ENCODE data around the gene RFX7.

Gene RFX7

GRCh38 chr15:56225520-56225919 is 18.2 kb downstream of the RFX7 start:
- H2AFZ ChIP-seq (ENCODE audit: low read depth, low read length) = no peak overlapping the region
- H3K27ac ChIP-seq (ENCODE audit: low read length) = no peak overlapping the region
- DNase-seq (no peak), ATAC-seq (ENCODE audit: insufficient read depth, low read depth) (no peak)
- peaks cover 33% of the 10 kb centered on the region for H3K9me3 ChIP-seq (ENCODE audit: insufficient read depth, low read length, severe bottlenecking)
- peaks cover 40% of the 10 kb centered on the region for H3K36me3 ChIP-seq (ENCODE audit: insufficient read depth, low read length)
- no peak overlapping the region for H3K4me2 ChIP-seq (ENCODE audit: insufficient read depth, low read length)
- H3K4me3 ChIP-seq (ENCODE audit: low read depth in 1 of 2, low read length in 2 of 2) = no peak overlapping the region
- H3K27me3 ChIP-seq (ENCODE audit: insufficient read depth, low read length, poor library complexity) = no peaks in the 10 kb centered on the region
- no peak overlapping the region for H3K9ac ChIP-seq (ENCODE audit: low read depth, low read length)
- peaks cover 94% of the 10 kb centered on the region for H3K79me2 ChIP-seq (ENCODE audit: insufficient read depth, low read length)
- TF ChIP-seq CTCF (IDR thresholded peaks at IDR 0.05; ENCODE audit: borderline replicate concordance, extremely low read depth, low read length, poor library complexity, severe bottlenecking) = no peak
- TF ChIP-seq EZH2 (IDR thresholded peaks at IDR 0.05; ENCODE audit: borderline replicate concordance, low read depth, low read length, severe bottlenecking) = no peak
- H4K20me1 ChIP-seq (ENCODE audit: insufficient read depth, low read length) = no peaks in the 10 kb centered on the region
- no peaks in the 10 kb centered on the region for H3K4me1 ChIP-seq (ENCODE audit: insufficient read depth, low read length)

GRCh38 chr15:56222302-56222701 is 21.4 kb downstream of the RFX7 start:
- Histone ChIP-seq H3K9me3 (ENCODE audit: insufficient read depth, low read length, severe bottlenecking) (peaks cover 11% of the 10 kb centered on the region), H3K4me1 (ENCODE audit: insufficient read depth, low read length) (no peaks in the 10 kb centered on the region), H3K4me2 (ENCODE audit: insufficient read depth, low read length) (no peak overlapping the region), H3K27ac (ENCODE audit: low read length) (no peak overlapping the region), H3K36me3 (ENCODE audit: insufficient read depth, low read length) (peaks cover 22% of the 10 kb centered on the region; the same call in 1 of the 2 replicates), H4K20me1 (ENCODE audit: insufficient read depth, low read length) (no peaks in the 10 kb centered on the region; the same call in 1 of the 2 replicates), H3K4me3 (ENCODE audit: low read depth in 1 of 2, low read length in 2 of 2) (no peak overlapping the region), H3K27me3 (ENCODE audit: insufficient read depth, low read length, poor library complexity) (no peaks in the 10 kb centered on the region), H2AFZ (ENCODE audit: low read depth, low read length) (no peak overlapping the region), H3K9ac (ENCODE audit: low read depth, low read length) (no peak overlapping the region), H3K79me2 (ENCODE audit: insufficient read depth, low read length) (peaks cover 92% of the 10 kb centered on the region)
- DNase-seq (no peak), ATAC-seq (ENCODE audit: insufficient read depth, low read depth) (no peak)
- TF ChIP-seq CTCF (IDR thresholded peaks at IDR 0.05; ENCODE audit: borderline replicate concordance, extremely low read depth, low read length, poor library complexity, severe bottlenecking) (no peak), EZH2 (IDR thresholded peaks at IDR 0.05; ENCODE audit: borderline replicate concordance, low read depth, low read length, severe bottlenecking) (no peak)

GRCh38 chr15:56217341-56217740 is 26.3 kb downstream of the RFX7 start:
- no peak overlapping the region for H3K4me3 ChIP-seq (ENCODE audit: low read depth in 1 of 2, low read length in 2 of 2)
- H3K9ac ChIP-seq (ENCODE audit: low read depth, low read length) = no peak overlapping the region
- TF ChIP-seq EZH2 (IDR thresholded peaks at IDR 0.05; ENCODE audit: borderline replicate concordance, low read depth, low read length, severe bottlenecking) = no peak
- no peak for TF ChIP-seq CTCF (IDR thresholded peaks at IDR 0.05; ENCODE audit: borderline replicate concordance, extremely low read depth, low read length, poor library complexity, severe bottlenecking)
- no peaks in the 10 kb centered on the region; the same call in 1 of the 2 replicates for H4K20me1 ChIP-seq (ENCODE audit: insufficient read depth, low read length)
- H3K27ac ChIP-seq (ENCODE audit: low read length) = no peak overlapping the region
- H3K4me1 ChIP-seq (ENCODE audit: insufficient read depth, low read length) = no peaks in the 10 kb centered on the region
- DNase-seq = no peak
- H2AFZ ChIP-seq (ENCODE audit: low read depth, low read length) = no peak overlapping the region
- H3K4me2 ChIP-seq (ENCODE audit: insufficient read depth, low read length) = no peak overlapping the region
- H3K36me3 ChIP-seq (ENCODE audit: insufficient read depth, low read length) = peaks cover 20% of the 10 kb centered on the region; the same call in 1 of the 2 replicates
- H3K79me2 ChIP-seq (ENCODE audit: insufficient read depth, low read length) = peaks cover 91% of the 10 kb centered on the region
- H3K27me3 ChIP-seq (ENCODE audit: insufficient read depth, low read length, poor library complexity) = no peaks in the 10 kb centered on the region
- ATAC-seq (ENCODE audit: insufficient read depth, low read depth) = no peak
- peaks cover 1% of the 10 kb centered on the region for H3K9me3 ChIP-seq (ENCODE audit: insufficient read depth, low read length, severe bottlenecking)

- H4K20me1 ChIP-seq (ENCODE audit: insufficient read depth, low read length) = no peaks in the 10 kb centered on the region; the same call in 1 of the 2 replicates
- peaks cover 3% of the 10 kb centered on the region for H3K9me3 ChIP-seq (ENCODE audit: insufficient read depth, low read length, severe bottlenecking)
- H3K4me2 ChIP-seq (ENCODE audit: insufficient read depth, low read length) = no peak overlapping the region
These were observed 27.9 kb downstream of the RFX7 start for GRCh38 chr15:56215769-56216168.

More at GRCh38 chr15:56215769-56216168, 27.9 kb downstream of the RFX7 start:
- Histone ChIP-seq H3K4me1 (ENCODE audit: insufficient read depth, low read length) (no peaks in the 10 kb centered on the region), H2AFZ (ENCODE audit: low read depth, low read length) (no peak overlapping the region), H3K36me3 (ENCODE audit: insufficient read depth, low read length) (peaks cover 29% of the 10 kb centered on the region; the same call in 1 of the 2 replicates), H3K27ac (ENCODE audit: low read length) (no peak overlapping the region), H3K4me3 (ENCODE audit: low read depth in 1 of 2, low read length in 2 of 2) (no peak overlapping the region), H3K79me2 (ENCODE audit: insufficient read depth, low read length) (peaks cover 93% of the 10 kb centered on the region), H3K27me3 (ENCODE audit: insufficient read depth, low read length, poor library complexity) (no peaks in the 10 kb centered on the region), H3K9ac (ENCODE audit: low read depth, low read length) (no peak overlapping the region)
- no peak for DNase-seq
- TF ChIP-seq CTCF (IDR thresholded peaks at IDR 0.05; ENCODE audit: borderline replicate concordance, extremely low read depth, low read length, poor library complexity, severe bottlenecking) = no peak
- no peak for TF ChIP-seq EZH2 (IDR thresholded peaks at IDR 0.05; ENCODE audit: borderline replicate concordance, low read depth, low read length, severe bottlenecking)
- ATAC-seq (ENCODE audit: insufficient read depth, low read depth) = no peak

All from DND-41 (cell line).